ENCODE measurements around the gene TEC.

TEC gene

GRCh38 chr4:48130100-48130499 lies 139.5 kb downstream of the TEC start:
- peaks cover 13% of the 10 kb centered on the region for H3K4me1 ChIP-seq (ENCODE audit: insufficient read depth, low read length, poor library complexity, severe bottlenecking)
- H3K9me3 ChIP-seq (ENCODE audit: insufficient read depth, low read depth, low read length), result no peaks in the 10 kb centered on the region
- no peaks in the 10 kb centered on the region for H3K79me2 ChIP-seq (ENCODE audit: insufficient read depth, low read length)
- peaks cover 11% of the 10 kb centered on the region; the same call in 1 of the 2 replicates for H3K36me3 ChIP-seq (ENCODE audit: insufficient read depth, low read length)
- H3K4me2 ChIP-seq (ENCODE audit: low read depth, low read length, poor library complexity, severe bottlenecking), result no peak overlapping the region
- H3K27me3 ChIP-seq (ENCODE audit: insufficient read depth, low read length, poor library complexity, severe bottlenecking), result no peaks in the 10 kb centered on the region
- no peak overlapping the region for H2AFZ ChIP-seq (ENCODE audit: low read length)
- H3K4me3 ChIP-seq (ENCODE audit: low read length, poor library complexity, severe bottlenecking), result no peak overlapping the region
- H3F3A ChIP-seq (ENCODE audit: low read depth), result no peaks in the 10 kb centered on the region
- H4K20me1 ChIP-seq (ENCODE audit: insufficient read depth, low read length, poor library complexity, severe bottlenecking), result no peaks in the 10 kb centered on the region
- TF ChIP-seq CTCF (conservative IDR thresholded peaks at IDR 0.05; ENCODE audit: low read length), result no peak
- no peak for TF ChIP-seq EZH2phosphoT487 (IDR thresholded peaks at IDR 0.05; ENCODE audit: borderline replicate concordance)
- H3K9me2 ChIP-seq (replicated peaks; ENCODE audit: low read depth, low read length), result no peaks in the 10 kb centered on the region
- H3K9ac ChIP-seq (ENCODE audit: low read depth, low read length, poor library complexity, severe bottlenecking), result no peak overlapping the region

- Histone ChIP-seq H3K4me2 (ENCODE audit: low read depth, low read length, poor library complexity, severe bottlenecking) (no peak overlapping the region), H3K79me2 (ENCODE audit: insufficient read depth, low read length) (no peaks in the 10 kb centered on the region)
Measured at GRCh38 chr4:48129307-48130014, 140.2 kb downstream of the TEC start.

GRCh38 chr4:48127682-48128404 lies 141.8 kb downstream of the TEC start:
- H3F3A ChIP-seq (ENCODE audit: low read depth), result no peaks in the 10 kb centered on the region
- no peak for TF ChIP-seq EZH2phosphoT487 (IDR thresholded peaks at IDR 0.05; ENCODE audit: borderline replicate concordance)
- TF ChIP-seq CTCF (conservative IDR thresholded peaks at IDR 0.05; ENCODE audit: low read length), result peak; percentile 82
- no peak overlapping the region for H3K9ac ChIP-seq (ENCODE audit: low read depth, low read length, poor library complexity, severe bottlenecking)
- no peaks in the 10 kb centered on the region for H3K9me3 ChIP-seq (ENCODE audit: insufficient read depth, low read depth, low read length)
- no peak overlapping the region for H2AFZ ChIP-seq (ENCODE audit: low read length)
- no peak overlapping the region for H3K4me3 ChIP-seq (ENCODE audit: low read length, poor library complexity, severe bottlenecking)
- no peaks in the 10 kb centered on the region for H3K36me3 ChIP-seq (ENCODE audit: insufficient read depth, low read length)
- H3K9me2 ChIP-seq (replicated peaks; ENCODE audit: low read depth, low read length), result no peaks in the 10 kb centered on the region
- H3K4me2 ChIP-seq (ENCODE audit: low read depth, low read length, poor library complexity, severe bottlenecking), result no peak overlapping the region
- H4K20me1 ChIP-seq (ENCODE audit: insufficient read depth, low read length, poor library complexity, severe bottlenecking), result no peaks in the 10 kb centered on the region
- peaks cover 4% of the 10 kb centered on the region for H3K4me1 ChIP-seq (ENCODE audit: insufficient read depth, low read length, poor library complexity, severe bottlenecking)
- H3K79me2 ChIP-seq (ENCODE audit: insufficient read depth, low read length), result no peaks in the 10 kb centered on the region
- H3K27me3 ChIP-seq (ENCODE audit: insufficient read depth, low read length, poor library complexity, severe bottlenecking), result no peaks in the 10 kb centered on the region

More at GRCh38 chr4:48129307-48130014, 140.2 kb downstream of the TEC start:
- no peaks in the 10 kb centered on the region for H3K27me3 ChIP-seq (ENCODE audit: insufficient read depth, low read length, poor library complexity, severe bottlenecking)
- TF ChIP-seq EZH2phosphoT487 (IDR thresholded peaks at IDR 0.05; ENCODE audit: borderline replicate concordance) (no peak), CTCF (conservative IDR thresholded peaks at IDR 0.05; ENCODE audit: low read length) (peak; percentile 32; the same call in 1 of the 2 replicates)
- peaks cover 12% of the 10 kb centered on the region for H3K4me1 ChIP-seq (ENCODE audit: insufficient read depth, low read length, poor library complexity, severe bottlenecking)
- no peak overlapping the region for H3K9ac ChIP-seq (ENCODE audit: low read depth, low read length, poor library complexity, severe bottlenecking)
- H3K36me3 ChIP-seq (ENCODE audit: insufficient read depth, low read length), result peaks cover 6% of the 10 kb centered on the region; the same call in 1 of the 2 replicates
- H3K9me2 ChIP-seq (replicated peaks; ENCODE audit: low read depth, low read length), result no peaks in the 10 kb centered on the region
- H2AFZ ChIP-seq (ENCODE audit: low read length), result no peak overlapping the region
- no peak overlapping the region for H3K4me3 ChIP-seq (ENCODE audit: low read length, poor library complexity, severe bottlenecking)
- no peaks in the 10 kb centered on the region for H3K9me3 ChIP-seq (ENCODE audit: insufficient read depth, low read depth, low read length)
- H3F3A ChIP-seq (ENCODE audit: low read depth), result no peaks in the 10 kb centered on the region
- no peaks in the 10 kb centered on the region for H4K20me1 ChIP-seq (ENCODE audit: insufficient read depth, low read length, poor library complexity, severe bottlenecking)

All from Loucy (cell line).